Duodenal mucosa (tissue), 2 donors: ENCODE measurements around the gene ZSCAN5A.
"Not testable (repeated sequence)": the region's sequence is repeated elsewhere in the genome, so short reads cannot be mapped to it uniquely, and the experiment has no call there.

ENCODE experiments used
- H3K27ac ChIP-seq: one replicate; pipeline ENCODE4 v1.7.0; 2013; ENCODE audit warnings: low read depth, low read length
- H3K27me3 ChIP-seq, 2 donors: one replicate each; pipeline ENCODE4 v1.7.0; 2013; ENCODE audit warnings: low read length in 2 of 2, control low read depth in 1 of 2; ENCODE audit not compliant: insufficient read depth in 2 of 2, control insufficient read depth in 1 of 2
- H3K36me3 ChIP-seq, 2 donors: one replicate each; pipeline ENCODE4 v1.7.0; 2013; ENCODE audit warnings: low read length in 2 of 2, control low read depth in 1 of 2; ENCODE audit not compliant: insufficient read depth in 2 of 2, control insufficient read depth in 1 of 2
- H3K4me1 ChIP-seq, 2 donors: one replicate each; pipeline ENCODE4 v1.7.0; 2013; ENCODE audit warnings: low read length in 2 of 2, control low read depth in 1 of 2; ENCODE audit not compliant: insufficient read depth in 2 of 2, control insufficient read depth in 1 of 2
- H3K4me3 ChIP-seq, 2 donors: one replicate each; pipeline ENCODE4 v1.7.0; 2013; ENCODE audit warnings: low read length in 2 of 2, low read depth in 1 of 2
- H3K9ac ChIP-seq, 2 donors: one replicate each; pipeline ENCODE4 v1.7.0; 2013; ENCODE audit warnings: low read length in 2 of 2, low read depth in 1 of 2
- H3K9me3 ChIP-seq, 2 donors: one replicate each; pipeline ENCODE4 v1.7.0; 2013; ENCODE audit warnings: low read length in 2 of 2, control low read depth in 1 of 2; ENCODE audit not compliant: control insufficient read depth in 1 of 2

Gene ZSCAN5A

GRCh38 chr19:56314381-56315076, at the start of gene ZSCAN5A:
Gene ZSCAN5A, minus strand, starts transcription at chr19:56314839. Its CDS starts 89,793 bp downstream, at chr19:56225046.
- peaks cover 20 to 21% of the 10 kb centered on the region in 2 donors for H3K4me1 ChIP-seq
- peak within 1 kb of the TSS; percentile 85 to 88 for H3K9ac ChIP-seq

GRCh38 chr19:56360841-56361240, 46.2 kb upstream of the ZSCAN5A start:
- Histone ChIP-seq H3K27me3 (no peaks in the 10 kb centered on the region), H3K9ac (no peak overlapping the region), H3K4me1 (peaks cover 0 to 1% of the 10 kb centered on the region in 2 donors), H3K36me3 (no peaks in the 10 kb centered on the region), H3K9me3 (peaks cover 9 to 18% of the 10 kb centered on the region in 2 donors), H3K4me3 (no peak overlapping the region), H3K27ac (no peak overlapping the region)

More at GRCh38 chr19:56314381-56315076, at the start of gene ZSCAN5A:
- no peaks in the 10 kb centered on the region for H3K9me3 ChIP-seq
- H3K4me3 ChIP-seq, result peak within 1 kb of the TSS; percentile 76 to 89
- no peaks in the 10 kb centered on the region for H3K27me3 ChIP-seq
- H3K36me3 ChIP-seq, result no peaks in the 10 kb centered on the region
- peak within 1 kb of the TSS; percentile 98 for H3K27ac ChIP-seq

- Histone ChIP-seq H3K4me3 (no peak overlapping the region), H3K27ac (no peak overlapping the region), H3K9me3 (peaks cover 0 to 6% of the 10 kb centered on the region in 2 donors), H3K9ac (no peak overlapping the region), H3K36me3 (no peaks in the 10 kb centered on the region), H3K4me1 (peaks cover 0 to 4% of the 10 kb centered on the region in 2 donors), H3K27me3 (no peaks in the 10 kb centered on the region)
These were observed 42.3 kb upstream of the ZSCAN5A start for GRCh38 chr19:56356944-56357343.

- Histone ChIP-seq H3K27ac (no peak overlapping the region), H3K4me3 (no peak overlapping the region), H3K9ac (no peak overlapping the region), H3K9me3 (peaks cover 0 to 2% of the 10 kb centered on the region in 2 donors), H3K27me3 (no peaks in the 10 kb centered on the region), H3K36me3 (no peaks in the 10 kb centered on the region), H3K4me1 (peaks cover 0 to 4% of the 10 kb centered on the region in 2 donors)
These were observed 40.9 kb upstream of the ZSCAN5A start for GRCh38 chr19:56355517-56355916.

- H3K27me3 ChIP-seq, result no peaks in the 10 kb centered on the region
- H3K36me3 ChIP-seq, result no peaks in the 10 kb centered on the region
- H3K4me3 ChIP-seq, result no peak overlapping the region
- H3K9me3 ChIP-seq, result no peaks in the 10 kb centered on the region
- no peak overlapping the region for H3K27ac ChIP-seq
- H3K4me1 ChIP-seq, result peaks cover 4 to 5% of the 10 kb centered on the region in 2 donors
- no peak overlapping the region for H3K9ac ChIP-seq
These were observed 36.6 kb upstream of the ZSCAN5A start for GRCh38 chr19:56351208-56351607.

- Histone ChIP-seq H3K9ac (no peak overlapping the region), H3K27me3 (no peaks in the 10 kb centered on the region), H3K36me3 (no peaks in the 10 kb centered on the region), H3K4me3 (no peak overlapping the region), H3K9me3 (no peaks in the 10 kb centered on the region), H3K4me1 (peaks cover 0 to 5% of the 10 kb centered on the region in 2 donors), H3K27ac (no peak overlapping the region)
These were observed 35.9 kb upstream of the ZSCAN5A start for GRCh38 chr19:56350416-56351045.

- no peak overlapping the region for H3K4me3 ChIP-seq
- peaks cover 0 to 5% of the 10 kb centered on the region in 2 donors for H3K4me1 ChIP-seq
- H3K9me3 ChIP-seq, result no peaks in the 10 kb centered on the region
- H3K27me3 ChIP-seq, result no peaks in the 10 kb centered on the region
- H3K9ac ChIP-seq, result no peak overlapping the region
- no peak overlapping the region for H3K27ac ChIP-seq
- H3K36me3 ChIP-seq, result no peaks in the 10 kb centered on the region
These were observed 33.7 kb upstream of the ZSCAN5A start for GRCh38 chr19:56348289-56348877.

- H3K9me3 ChIP-seq, result no peaks in the 10 kb centered on the region
- no peak overlapping the region for H3K27ac ChIP-seq
- H3K36me3 ChIP-seq, result no peaks in the 10 kb centered on the region
- peaks cover 0 to 5% of the 10 kb centered on the region in 2 donors for H3K4me1 ChIP-seq
- no peaks in the 10 kb centered on the region for H3K27me3 ChIP-seq
- H3K4me3 ChIP-seq, result no peak overlapping the region
- H3K9ac ChIP-seq, result no peak overlapping the region
These were observed 32.6 kb upstream of the ZSCAN5A start for GRCh38 chr19:56347163-56347778.

- Histone ChIP-seq H3K4me1 (no peaks in the 10 kb centered on the region), H3K36me3 (no peaks in the 10 kb centered on the region), H3K4me3 (no peak overlapping the region), H3K9me3 (peaks cover 0 to 4% of the 10 kb centered on the region in 2 donors), H3K9ac (no peak overlapping the region), H3K27me3 (no peaks in the 10 kb centered on the region), H3K27ac (no peak overlapping the region)
These were observed 27.3 kb upstream of the ZSCAN5A start for GRCh38 chr19:56341948-56342347.

- not testable (repeated sequence) for H3K27ac ChIP-seq, H3K36me3 ChIP-seq, H3K9me3 ChIP-seq, H3K9ac ChIP-seq, H3K4me3 ChIP-seq, H3K27me3 ChIP-seq, H3K4me1 ChIP-seq
These were observed 24.4 kb upstream of the ZSCAN5A start for GRCh38 chr19:56339031-56339430.
